Tibial artery (tissue), 4 donors: Measurements from ENCODE around the gene ZFPM1.

Experiments used
- DNase-seq, 2 donors: peaks; one replicate each; pipeline ENCODE4 v3.0.0-alpha.2; 2019
- H3K27ac ChIP-seq, 2 donors: fragments of 200-600 bp; sonication (generic) in 1 of 2; 1 replicate in 1 of 2; 2 replicates in 1 of 2; pipeline ENCODE4 v1.5.1; 2018 to 2019; ENCODE audit warnings: mild to moderate bottlenecking in 1 of 2
- H3K27me3 ChIP-seq, 2 donors: fragments of 200-600 bp; sonication (generic) in 1 of 2; one replicate each; pipeline versions ENCODE4 v1.5.1 to v1.6.0; 2016 to 2019
- H3K36me3 ChIP-seq, 3 donors: fragments of 200-600 bp; sonication (generic) in 2 of 3; one replicate each; pipeline ENCODE4 v1.5.1; 2016 to 2019; ENCODE audit warnings: mild to moderate bottlenecking in 2 of 3
- H3K4me1 ChIP-seq, 4 donors: fragments of 200-600 bp; sonication (generic) in 2 of 4; 1 replicate in 3 of 4; 2 replicates in 1 of 4; pipeline ENCODE4 v1.5.1; 2016 to 2019
- H3K4me3 ChIP-seq, 2 donors: fragments of 200-600 bp; sonication (generic) in 1 of 2; 1 replicate in 1 of 2; 2 replicates in 1 of 2; pipeline ENCODE4 v1.5.1; 2018 to 2019; ENCODE audit warnings: mild to moderate bottlenecking in 2 of 2
- H3K9me3 ChIP-seq, 3 donors: fragments of 200-600 bp; sonication (generic) in 1 of 3; one replicate each; pipeline ENCODE4 v1.5.1; 2016 to 2019
- intact Hi-C: fragments of 100-400 bp; cut with DNase I; formaldehyde crosslinking; loops from one replicate; pipeline ENCODE4 v1.15.0; 2023; ENCODE audit warnings: low total_unique reads
- TF ChIP-seq, protein P1 (sequence below), 2 experiments: fragments of 200-600 bp in 1 of 2; fragments of 450-650 bp in 1 of 2; IDR thresholded peaks; one replicate each; pipeline ENCODE4 v1.5.1; 2017 to 2019; ENCODE audit warnings: antibody characterized with exemption in 2 of 2, mild to moderate bottlenecking in 1 of 2, moderate library complexity in 1 of 2

The ZFPM1 gene

DNA sequence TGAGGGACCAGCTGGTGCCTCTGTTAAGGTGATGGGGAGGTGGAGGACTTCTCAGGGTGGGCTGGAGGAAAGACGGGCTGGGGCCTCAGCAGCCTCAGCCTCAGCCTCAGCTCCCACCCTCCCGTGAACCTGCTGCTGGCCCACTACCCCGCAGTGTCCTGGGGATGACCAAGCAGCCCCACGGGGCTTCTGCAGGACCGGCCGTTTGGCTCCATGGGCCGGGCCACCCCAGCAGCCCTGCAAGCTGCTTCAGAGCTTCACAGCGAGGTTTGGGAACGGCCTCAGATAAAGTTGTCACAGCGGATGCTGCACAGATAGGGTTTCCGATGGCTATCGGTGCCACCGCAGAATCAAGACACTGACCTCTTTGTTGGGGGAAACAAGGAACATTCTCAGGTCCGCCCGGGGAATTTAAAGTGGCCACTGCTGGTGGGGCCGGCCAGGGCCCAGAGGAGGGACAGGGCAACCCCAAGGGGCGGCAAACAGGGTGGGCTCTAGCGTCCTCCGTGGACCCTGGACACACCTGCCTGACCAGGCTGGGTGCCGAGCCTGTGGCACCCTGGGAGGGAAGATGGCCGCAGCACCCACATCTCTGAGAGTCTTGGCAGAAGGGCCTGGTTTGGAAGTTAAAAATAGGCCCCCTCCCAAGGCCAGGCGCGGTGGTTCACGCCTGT is 69.3 kb downstream of the ZFPM1 start:
- Histone ChIP-seq H3K9me3 (no peaks in the 10 kb centered on the region), H3K36me3 (no peaks in the 10 kb centered on the region), H3K4me1 (peaks cover 0 to 20% (median 2%) of the 10 kb centered on the region in 4 donors), H3K4me3 (no peak overlapping the region), H3K27ac (no peak overlapping the region), H3K27me3 (peaks cover 0 to 66% of the 10 kb centered on the region in 2 donors)
- DNase-seq, result no peak
- TF ChIP-seq, protein P1, sequence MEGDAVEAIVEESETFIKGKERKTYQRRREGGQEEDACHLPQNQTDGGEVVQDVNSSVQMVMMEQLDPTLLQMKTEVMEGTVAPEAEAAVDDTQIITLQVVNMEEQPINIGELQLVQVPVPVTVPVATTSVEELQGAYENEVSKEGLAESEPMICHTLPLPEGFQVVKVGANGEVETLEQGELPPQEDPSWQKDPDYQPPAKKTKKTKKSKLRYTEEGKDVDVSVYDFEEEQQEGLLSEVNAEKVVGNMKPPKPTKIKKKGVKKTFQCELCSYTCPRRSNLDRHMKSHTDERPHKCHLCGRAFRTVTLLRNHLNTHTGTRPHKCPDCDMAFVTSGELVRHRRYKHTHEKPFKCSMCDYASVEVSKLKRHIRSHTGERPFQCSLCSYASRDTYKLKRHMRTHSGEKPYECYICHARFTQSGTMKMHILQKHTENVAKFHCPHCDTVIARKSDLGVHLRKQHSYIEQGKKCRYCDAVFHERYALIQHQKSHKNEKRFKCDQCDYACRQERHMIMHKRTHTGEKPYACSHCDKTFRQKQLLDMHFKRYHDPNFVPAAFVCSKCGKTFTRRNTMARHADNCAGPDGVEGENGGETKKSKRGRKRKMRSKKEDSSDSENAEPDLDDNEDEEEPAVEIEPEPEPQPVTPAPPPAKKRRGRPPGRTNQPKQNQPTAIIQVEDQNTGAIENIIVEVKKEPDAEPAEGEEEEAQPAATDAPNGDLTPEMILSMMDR (IDR thresholded peaks at IDR 0.05), result no peak
- intact Hi-C loops, result no loop called here

DNA sequence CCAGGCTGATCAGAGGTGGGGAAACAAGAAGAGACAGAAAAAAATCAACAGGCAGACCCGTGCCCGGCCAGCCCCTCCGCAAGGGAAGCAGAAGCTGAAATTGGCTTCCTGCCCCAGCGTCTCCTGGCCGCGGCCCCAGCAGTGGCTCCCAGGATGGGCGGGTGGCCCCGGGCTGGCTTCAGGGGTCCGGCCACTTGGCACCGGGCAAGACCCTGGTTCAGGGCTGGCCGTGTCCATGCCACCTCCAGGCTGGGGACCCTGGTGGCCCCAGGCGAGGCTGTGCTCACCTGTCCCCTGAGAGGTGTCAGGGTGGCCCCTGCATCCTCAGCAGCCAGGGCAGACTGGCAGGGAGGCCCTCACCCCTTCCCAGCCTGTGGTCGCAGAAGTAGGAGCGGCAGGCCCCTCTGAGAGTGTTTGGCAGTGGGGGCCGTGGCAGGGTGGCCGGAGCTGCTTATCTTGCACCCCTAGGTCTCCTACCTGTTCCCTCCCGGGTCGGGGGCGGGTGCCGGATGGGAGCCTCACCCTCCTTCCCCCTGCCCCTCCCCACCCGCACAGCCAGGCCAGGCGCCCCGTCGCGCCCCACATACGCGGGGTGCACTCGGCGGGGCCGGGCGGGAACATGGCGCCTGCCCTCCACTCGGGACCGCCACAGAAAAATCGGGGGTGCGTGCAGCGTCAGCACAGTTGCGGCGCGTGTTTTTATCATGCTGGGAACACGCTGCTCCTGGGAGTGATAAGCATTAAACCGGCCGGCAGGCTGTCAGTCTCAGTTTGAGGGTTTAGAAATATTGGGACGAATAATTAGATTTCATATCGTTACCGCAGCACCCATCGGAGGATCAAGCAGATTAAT is 70.5 kb downstream of the ZFPM1 start:
- no peak overlapping the region for H3K27ac ChIP-seq
- peaks cover 0 to 70% of the 10 kb centered on the region in 2 donors for H3K27me3 ChIP-seq
- H3K4me3 ChIP-seq, result no peak overlapping the region
- intact Hi-C loops, result no loop called here
- H3K9me3 ChIP-seq, result no peaks in the 10 kb centered on the region
- TF ChIP-seq, protein P1 (IDR thresholded peaks at IDR 0.05), result no peak
- DNase-seq, result no peak
- no peaks in the 10 kb centered on the region for H3K36me3 ChIP-seq
- peaks cover 0 to 24% (median 4%) of the 10 kb centered on the region in 4 donors for H3K4me1 ChIP-seq

DNA sequence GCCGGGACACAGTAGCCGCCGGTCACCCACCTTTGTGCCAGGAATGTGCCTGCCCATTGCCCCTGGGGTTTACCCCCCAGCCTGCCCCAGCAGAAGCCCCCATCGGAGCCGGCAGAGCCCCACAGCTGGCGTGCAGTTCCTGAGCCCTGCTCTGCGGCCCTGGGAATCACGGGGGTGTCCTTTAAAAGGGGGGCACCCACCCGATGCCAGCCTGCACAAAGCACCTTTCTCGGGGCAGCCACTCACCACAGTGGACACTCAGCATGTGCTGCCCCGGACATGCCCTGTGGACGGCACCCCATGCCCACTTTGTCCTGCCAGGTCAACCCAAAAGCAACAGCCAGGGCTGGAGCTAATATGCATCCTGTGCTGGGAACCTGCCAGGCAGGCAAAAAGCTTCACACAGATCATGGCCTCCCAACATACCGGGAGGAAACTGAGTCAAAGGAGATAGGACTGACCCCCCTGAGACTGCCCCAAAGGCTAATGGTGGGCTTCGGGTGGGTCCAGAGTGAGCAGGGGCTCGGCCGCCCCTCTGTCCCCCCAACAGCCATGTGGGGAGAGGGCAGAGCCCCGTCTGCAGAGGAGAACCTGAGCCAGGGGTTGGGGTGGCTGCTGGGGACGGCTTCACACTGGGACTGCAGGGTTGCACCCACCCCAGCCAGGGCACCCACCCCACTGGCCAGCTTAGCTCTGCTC is 71.3 kb downstream of the ZFPM1 start:
- peaks cover 0 to 67% of the 10 kb centered on the region in 2 donors for H3K27me3 ChIP-seq
- H3K9me3 ChIP-seq, result no peaks in the 10 kb centered on the region
- peaks cover 0 to 24% (median 4%) of the 10 kb centered on the region in 4 donors for H3K4me1 ChIP-seq
- peaks cover 0 to 5% (median 0%) of the 10 kb centered on the region in 3 donors for H3K36me3 ChIP-seq
- H3K27ac ChIP-seq, result no peak overlapping the region
- DNase-seq, result no peak
- TF ChIP-seq, protein P1 (IDR thresholded peaks at IDR 0.05), result no peak
- H3K4me3 ChIP-seq, result no peak overlapping the region
- intact Hi-C loops, result no loop called here

DNA sequence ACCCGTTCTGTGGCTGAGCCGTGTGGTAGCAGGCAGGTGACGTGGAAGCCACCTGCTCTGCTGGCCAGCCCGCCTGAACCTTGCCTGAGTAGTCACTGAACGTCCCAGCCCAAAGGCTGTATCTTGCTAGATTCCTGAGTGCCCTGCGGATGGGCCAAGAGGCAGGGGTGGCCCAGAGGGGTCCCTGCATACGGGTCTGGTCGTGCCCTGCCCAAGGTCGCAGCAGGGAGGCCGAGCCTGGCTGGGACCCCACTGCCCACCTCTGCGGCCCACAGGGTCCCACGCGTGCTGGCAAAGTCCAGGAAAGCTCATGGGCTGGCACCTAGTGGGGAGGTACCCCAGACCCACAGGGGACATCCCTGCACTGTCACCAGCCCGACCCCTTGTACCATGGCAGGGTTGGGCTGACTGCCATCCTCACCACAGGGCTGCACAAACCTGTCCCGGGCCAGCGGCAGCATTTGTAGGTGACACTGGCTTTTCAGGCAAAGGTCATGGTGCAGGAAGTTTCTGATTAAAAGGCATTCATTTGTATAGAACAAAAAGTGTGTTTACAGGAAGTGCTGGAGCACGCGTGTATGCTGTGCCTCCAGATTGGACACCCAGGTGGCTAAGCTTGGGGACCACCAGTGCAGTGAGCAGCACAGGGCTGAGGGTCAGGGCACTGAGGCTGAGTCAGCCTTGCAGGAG is 72.0 kb downstream of the ZFPM1 start:
- Histone ChIP-seq H3K9me3 (no peaks in the 10 kb centered on the region), H3K4me1 (peaks cover 0 to 24% (median 4%) of the 10 kb centered on the region in 4 donors), H3K36me3 (peaks cover 0 to 12% (median 0%) of the 10 kb centered on the region in 3 donors), H3K27ac (no peak overlapping the region), H3K27me3 (peaks cover 0 to 62% of the 10 kb centered on the region in 2 donors), H3K4me3 (no peak overlapping the region)
- TF ChIP-seq, protein P1 (IDR thresholded peaks at IDR 0.05), result no peak
- intact Hi-C loops, result no loop called here
- DNase-seq, result no peak

DNA sequence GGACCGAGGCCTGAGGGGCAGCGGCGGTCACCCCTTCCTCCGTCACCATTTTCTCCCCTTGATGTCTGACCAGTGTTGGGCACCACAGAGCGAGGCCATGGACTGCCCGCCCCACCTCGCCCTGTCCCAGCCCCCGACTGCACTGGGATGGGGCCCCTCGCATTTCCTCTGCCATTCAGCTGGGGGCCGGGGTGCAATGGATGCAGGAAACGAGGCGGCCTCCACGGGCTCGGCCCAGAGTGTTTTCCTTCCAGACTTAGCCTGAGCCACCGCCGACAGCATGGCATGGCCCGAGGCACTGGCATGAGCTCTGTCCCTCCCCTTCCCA is 72.5 kb downstream of the ZFPM1 start:
- peaks cover 0 to 24% (median 4%) of the 10 kb centered on the region in 4 donors for H3K4me1 ChIP-seq
- no peaks in the 10 kb centered on the region for H3K9me3 ChIP-seq
- TF ChIP-seq, protein P1 (IDR thresholded peaks at IDR 0.05), result no peak
- no peak overlapping the region for H3K4me3 ChIP-seq
- DNase-seq, result no peak
- no peak overlapping the region for H3K27ac ChIP-seq
- peaks cover 0 to 15% (median 0%) of the 10 kb centered on the region in 3 donors for H3K36me3 ChIP-seq
- peaks cover 0 to 58% of the 10 kb centered on the region in 2 donors for H3K27me3 ChIP-seq
- intact Hi-C loops, result no loop called here
